ENCODE data around the gene GALNT10.

DNA sequence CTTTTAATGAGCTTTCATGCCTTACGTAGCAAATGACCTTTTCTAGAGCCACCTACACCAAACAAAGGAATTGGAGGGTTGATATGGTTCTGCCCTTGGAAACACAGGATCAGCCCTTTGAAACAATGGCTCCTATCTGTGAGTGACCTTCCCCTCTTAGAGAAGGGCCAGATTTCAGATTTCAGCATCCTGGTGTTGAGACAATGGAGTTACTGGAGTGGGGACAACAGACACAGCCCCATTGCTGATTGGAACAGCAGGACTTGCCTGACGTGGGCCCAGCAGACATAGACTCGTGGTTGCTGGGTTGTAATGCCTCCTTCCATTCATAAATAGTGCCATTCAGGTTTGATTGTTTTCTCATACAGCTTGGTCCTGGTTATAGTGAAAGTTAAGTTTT lies 96.0 kb downstream of the GALNT10 start:
- TF ChIP-seq EZH2 (IDR thresholded peaks at IDR 0.05) (no peak), POLR2AphosphoS5 (IDR thresholded peaks at IDR 0.05; ENCODE audit: borderline replicate concordance, low read depth, low read length) (no peak), FOXP2 (optimal IDR thresholded peaks at IDR 0.05; ENCODE audit: control extremely low read depth, extremely low read length, insufficient read depth) (no peak)

Measured in SK-N-MC (cell line).